Lower leg skin (tissue), 4 donors: ENCODE results near the gene SLC25A25. TPM values are rescaled to one million over a fixed set of nuclear protein-coding genes. Genes with fewer than 3 reads are reported as not detected.

ENCODE experiments used
- DNase-seq, 2 donors: peaks; one replicate each; pipeline ENCODE4 v3.0.0-alpha.2; 2019; ENCODE audit warnings: low spot score in 2 of 2
- H3K4me3 ChIP-seq: fragments of 200-600 bp; sonication (generic); 2 replicates; pipeline ENCODE4 v1.5.1; 2017; ENCODE audit warnings: mild to moderate bottlenecking, low read depth; ENCODE audit not compliant: poor library complexity, severe bottlenecking
- CTCF ChIP-seq, 3 donors: fragments of 450-650 bp; IDR thresholded peaks; one replicate each; pipeline ENCODE4 v1.5.1; 2016; ENCODE audit warnings: antibody characterized with exemption in 3 of 3, mild to moderate bottlenecking in 3 of 3, moderate library complexity in 2 of 3
- POLR2A ChIP-seq, 2 donors: fragments of 450-650 bp; IDR thresholded peaks; one replicate each; pipeline ENCODE4 v1.6.1; 2016 to 2017; ENCODE audit warnings: antibody characterized with exemption in 2 of 2, mild to moderate bottlenecking in 1 of 2, moderate library complexity in 1 of 2
- WGBS, 2 donors: methylation state at CpG; one replicate each; pipeline ENCODE4 v1.1.5; 2018; 5-methylcytosine and 5-hydroxymethylcytosine counted together
- intact Hi-C: fragments of 100-400 bp; cut with DNase I; formaldehyde crosslinking; loops from one replicate; pipeline ENCODE4 v1.15.0; 2023; ENCODE audit warnings: low total_unique reads
- total RNA-seq, 4 donors: library from RNA; depleted of rRNA; stranded (reverse); fragments of >200 nt; gene quantifications; one replicate each; pipeline ENCODE4 v1.1.0, GENCODE V29; 2016

SLC25A25 gene
- total RNA-seq, 4 donors from 2014 or later: 26.4 to 40.3 (median 32.0) TPM

GRCh38 chr9:128117613-128118471 lies 49.8 kb downstream of the SLC25A25 start:
- DNase-seq: peak; percentile 90 to 99
- intact Hi-C loops: loop anchor here (5.0 kb wide), 1 partner anchor 171 kb away; no protein-coding TSS in a partner anchor
- WGBS, 2 donors: 8 to 11% methylated on average over 27 of the region's 27 CpGs
- no peak for TF ChIP-seq POLR2A (IDR thresholded peaks at IDR 0.05)
- TF ChIP-seq CTCF (IDR thresholded peaks at IDR 0.05): peak in 2 of 3 donors; percentile 62 to 100
- H3K4me3 ChIP-seq: no peak overlapping the region

GRCh38 chr9:128118472-128118857 lies 50.4 kb downstream of the SLC25A25 start:
- TF ChIP-seq CTCF (IDR thresholded peaks at IDR 0.05) (no peak), POLR2A (IDR thresholded peaks at IDR 0.05) (no peak)
- intact Hi-C loops: loop anchor here (5.0 kb wide), 1 partner anchor 171 kb away; no protein-coding TSS in a partner anchor
- 50 to 62% methylated on average over 3 of the region's 3 CpGs for WGBS, 2 donors
- no peak for DNase-seq
- H3K4me3 ChIP-seq: no peak overlapping the region

GRCh38 chr9:128118971-128119665 lies 51.1 kb downstream of the SLC25A25 start:
- 74 to 77% methylated on average over 13 to 15 of the region's 15 CpGs for WGBS, 2 donors
- intact Hi-C loops: loop anchor here (5.0 kb wide), 1 partner anchor 172 kb away; no protein-coding TSS in a partner anchor
- DNase-seq: no peak
- H3K4me3 ChIP-seq: no peak overlapping the region
- TF ChIP-seq POLR2A (IDR thresholded peaks at IDR 0.05) (no peak), CTCF (IDR thresholded peaks at IDR 0.05) (no peak)

- intact Hi-C loops: no loop called here
- TF ChIP-seq CTCF (IDR thresholded peaks at IDR 0.05) (no peak), POLR2A (IDR thresholded peaks at IDR 0.05) (no peak)
- WGBS, 2 donors: 82 to 85% methylated on average over 18 to 20 of the region's 20 CpGs
- DNase-seq: no peak
- no peak overlapping the region for H3K4me3 ChIP-seq
These were observed 52.2 kb downstream of the SLC25A25 start for GRCh38 chr9:128120061-128120740.

- H3K4me3 ChIP-seq: no peak overlapping the region
- no peak for DNase-seq
- intact Hi-C loops: no loop called here
- WGBS, 2 donors: 80 to 81% methylated on average over 29 of the region's 29 CpGs
- TF ChIP-seq CTCF (IDR thresholded peaks at IDR 0.05) (no peak), POLR2A (IDR thresholded peaks at IDR 0.05) (no peak)
These were observed 52.9 kb downstream of the SLC25A25 start for GRCh38 chr9:128120741-128121465.
